CD4-positive, alpha-beta T cell treated with Interleukin-21 for 1 hour (primary cell): ENCODE data around the gene SYTL3.
"Not testable (repeated sequence)": the region's sequence is repeated elsewhere in the genome, so short reads cannot be mapped to it uniquely, and the experiment has no call there.

Source experiments
- DNase-seq: peaks from one replicate; pipeline ENCODE4 v3.0.0-alpha.2; 2020

Gene SYTL3

DNA sequence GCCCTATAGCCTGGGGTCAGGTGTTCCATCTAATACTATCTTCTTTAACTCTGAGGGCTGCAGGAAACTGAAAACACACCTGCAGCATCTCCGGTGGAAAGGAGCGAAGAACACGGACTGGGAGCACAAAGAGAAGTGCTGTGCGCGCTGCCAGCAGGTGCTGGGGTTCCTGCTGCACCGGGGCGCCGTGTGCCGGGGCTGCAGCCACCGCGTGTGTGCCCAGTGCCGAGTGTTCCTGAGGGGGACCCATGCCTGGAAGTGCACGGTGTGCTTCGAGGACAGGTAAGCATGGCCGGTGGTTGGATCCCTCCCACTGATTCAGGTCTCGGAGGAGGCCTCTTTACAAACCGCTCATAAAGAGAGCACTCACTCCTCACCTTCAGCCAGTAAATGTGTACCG is 15.5 kb downstream of the SYTL3 start:
- no peak for DNase-seq

DNA sequence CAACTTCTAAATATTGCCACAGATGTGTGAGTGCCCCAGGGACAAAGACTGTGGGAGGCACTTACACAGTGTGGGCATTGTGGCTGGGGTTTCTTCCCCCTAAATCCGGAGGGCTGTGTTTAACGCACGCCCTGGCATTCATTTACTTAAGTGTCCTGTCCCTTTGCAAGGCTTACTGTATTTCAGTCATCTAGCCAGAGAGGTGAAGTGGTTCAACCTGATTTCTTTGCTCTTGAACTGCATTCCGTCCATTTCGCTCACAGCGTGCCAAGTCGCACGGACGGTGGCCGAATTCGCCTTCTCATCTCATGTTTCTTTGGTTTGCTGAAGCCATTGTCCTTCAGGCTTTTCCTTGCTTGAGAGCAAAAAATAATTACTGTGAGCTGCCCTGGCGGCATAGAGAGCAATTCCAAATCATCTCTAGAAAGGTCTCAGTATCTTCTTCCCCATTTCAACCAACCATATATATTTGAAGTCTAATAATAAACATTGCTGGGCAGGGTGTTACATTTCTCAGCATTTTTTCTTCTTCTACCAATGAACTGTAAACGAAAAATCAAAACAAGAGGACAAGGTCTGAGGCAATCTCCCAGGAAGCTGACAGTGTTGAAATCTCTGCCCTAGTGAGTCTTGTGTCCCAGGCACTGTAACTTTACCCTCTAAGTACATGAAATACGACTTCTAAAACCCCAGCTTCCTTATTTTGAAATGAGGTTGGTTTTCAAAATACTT is 16.9 kb downstream of the SYTL3 start:
- no peak for DNase-seq

DNA sequence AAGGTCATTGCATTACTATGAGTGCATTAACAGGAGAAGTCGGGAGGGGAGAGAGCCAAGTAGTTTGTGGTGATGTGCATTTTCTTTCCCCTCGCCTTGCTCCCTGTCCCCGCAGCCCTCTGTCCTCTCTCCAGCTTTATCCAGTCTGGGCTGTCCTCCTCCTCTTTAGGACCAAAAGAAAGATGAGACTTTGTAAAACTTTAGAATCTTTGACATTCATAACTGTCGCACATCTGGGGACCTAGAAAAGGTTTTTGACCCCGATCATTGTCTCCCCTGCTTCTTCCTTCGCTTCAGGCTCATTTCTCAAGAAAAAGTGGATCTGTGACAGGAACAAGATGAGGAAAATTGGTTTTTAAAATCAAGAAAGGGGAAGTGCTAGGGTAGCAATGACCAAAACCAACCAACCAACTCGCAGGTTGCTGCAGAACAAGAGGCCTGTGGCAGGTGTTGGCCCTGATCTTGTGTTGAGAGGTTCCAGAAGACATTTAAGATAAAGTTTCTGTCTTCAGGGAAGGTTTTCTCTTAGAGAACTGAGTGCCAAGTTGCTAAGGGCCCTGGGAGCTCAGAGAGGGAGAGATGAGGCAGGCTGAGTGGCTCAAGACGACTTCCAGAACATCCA is 17.6 kb downstream of the SYTL3 start:
- no peak for DNase-seq

DNA sequence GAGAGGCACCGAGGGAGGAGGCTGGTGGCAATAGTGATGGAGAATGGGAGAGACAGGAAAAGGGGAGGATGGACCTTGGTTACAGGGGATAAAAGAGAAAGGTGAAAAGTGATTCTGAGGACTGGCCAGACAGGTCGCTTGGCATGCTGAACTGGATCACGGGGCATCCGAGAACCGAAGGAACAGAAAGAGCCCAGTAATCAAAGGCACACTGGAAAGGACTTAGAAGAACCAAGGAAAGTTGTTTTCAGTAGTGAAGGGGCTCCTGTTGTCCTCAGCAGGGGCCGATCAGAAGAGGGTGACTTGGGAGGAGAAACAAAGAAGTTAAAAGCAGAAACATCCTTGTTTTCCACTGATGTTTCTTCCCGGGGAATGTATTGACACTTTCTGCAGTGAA is 18.9 kb downstream of the SYTL3 start:
- no peak for DNase-seq

DNA sequence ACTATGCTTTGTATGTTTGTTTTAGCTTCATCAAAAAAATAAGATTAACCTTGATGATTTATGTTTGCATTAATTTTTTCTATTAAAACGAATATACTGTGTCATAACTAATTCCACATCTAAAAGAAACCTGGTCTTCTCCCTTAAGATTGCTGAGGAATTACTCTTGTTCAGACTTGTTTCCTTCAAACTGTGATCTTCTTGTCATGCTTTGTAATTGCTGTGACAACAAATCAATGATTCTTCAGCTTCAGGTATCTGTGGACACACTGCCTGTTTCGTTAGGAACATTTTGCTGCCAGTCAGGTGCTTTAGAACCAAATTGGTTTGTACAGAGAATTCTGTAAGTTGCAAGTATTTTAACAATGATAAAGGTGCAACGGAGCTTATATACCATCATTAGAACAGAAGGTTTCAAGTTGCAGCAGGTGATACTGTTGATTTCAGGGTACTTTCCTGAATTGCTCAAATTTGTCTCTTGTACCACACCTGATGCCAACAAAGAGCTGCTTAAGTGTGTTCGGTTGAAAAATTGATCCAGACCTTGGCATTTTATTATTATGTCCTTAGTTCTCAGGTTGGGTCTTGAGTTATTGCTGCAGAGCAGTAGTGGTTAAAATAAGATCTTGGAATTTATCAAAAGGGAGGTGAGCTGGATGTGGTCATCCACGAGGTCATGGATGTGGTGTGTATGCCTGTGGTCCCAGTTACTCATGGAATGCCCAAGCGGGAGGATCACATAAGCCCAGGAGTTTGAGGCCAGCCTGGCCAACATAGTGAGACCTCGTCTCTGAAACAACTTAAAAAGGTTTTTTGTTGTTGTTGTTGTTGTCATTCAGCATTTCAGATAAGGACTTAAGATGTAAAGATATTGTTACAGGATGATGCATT is 19.5 kb downstream of the SYTL3 start:
- DNase-seq, result no peak

DNA sequence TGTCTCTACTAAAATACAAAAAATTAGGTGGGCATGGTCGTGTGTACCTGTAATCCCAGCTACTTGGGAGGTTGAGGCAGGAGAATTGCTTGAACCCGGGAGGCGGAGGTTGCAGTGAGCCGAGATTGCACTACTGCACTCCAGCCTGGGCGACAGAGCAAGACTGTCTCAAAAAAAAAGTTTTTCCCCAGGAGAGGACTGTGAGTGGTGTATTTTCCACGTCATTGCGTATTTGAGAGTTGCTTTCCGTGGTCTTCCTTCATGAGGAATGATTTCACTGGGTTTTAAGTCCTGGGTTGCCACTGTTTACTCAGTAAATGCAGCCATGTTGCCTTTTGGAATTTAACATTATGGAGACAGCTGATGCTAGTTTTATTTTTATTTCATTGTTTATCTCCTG is 22.3 kb downstream of the SYTL3 start:
- not testable (repeated sequence) for DNase-seq

DNA sequence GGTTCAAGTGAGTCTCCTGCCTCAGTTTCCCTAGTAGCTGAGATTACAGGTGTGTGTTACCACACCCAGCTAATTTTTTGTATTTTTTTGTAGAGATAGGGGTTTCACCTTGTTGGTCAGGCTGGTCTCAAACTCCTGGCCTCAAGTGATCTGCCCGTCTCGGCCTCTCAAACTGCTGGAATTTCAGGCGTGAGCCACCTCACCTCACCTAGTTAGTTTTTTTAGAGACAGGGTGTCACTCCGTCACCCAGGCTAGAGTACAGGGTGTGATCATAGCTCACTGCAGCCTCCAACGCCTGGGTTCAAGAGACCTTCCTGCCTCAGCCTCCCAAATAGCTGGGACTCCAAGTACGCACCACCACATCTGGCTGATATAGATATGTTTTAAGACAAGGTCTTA is 22.9 kb downstream of the SYTL3 start:
- DNase-seq, result no peak

DNA sequence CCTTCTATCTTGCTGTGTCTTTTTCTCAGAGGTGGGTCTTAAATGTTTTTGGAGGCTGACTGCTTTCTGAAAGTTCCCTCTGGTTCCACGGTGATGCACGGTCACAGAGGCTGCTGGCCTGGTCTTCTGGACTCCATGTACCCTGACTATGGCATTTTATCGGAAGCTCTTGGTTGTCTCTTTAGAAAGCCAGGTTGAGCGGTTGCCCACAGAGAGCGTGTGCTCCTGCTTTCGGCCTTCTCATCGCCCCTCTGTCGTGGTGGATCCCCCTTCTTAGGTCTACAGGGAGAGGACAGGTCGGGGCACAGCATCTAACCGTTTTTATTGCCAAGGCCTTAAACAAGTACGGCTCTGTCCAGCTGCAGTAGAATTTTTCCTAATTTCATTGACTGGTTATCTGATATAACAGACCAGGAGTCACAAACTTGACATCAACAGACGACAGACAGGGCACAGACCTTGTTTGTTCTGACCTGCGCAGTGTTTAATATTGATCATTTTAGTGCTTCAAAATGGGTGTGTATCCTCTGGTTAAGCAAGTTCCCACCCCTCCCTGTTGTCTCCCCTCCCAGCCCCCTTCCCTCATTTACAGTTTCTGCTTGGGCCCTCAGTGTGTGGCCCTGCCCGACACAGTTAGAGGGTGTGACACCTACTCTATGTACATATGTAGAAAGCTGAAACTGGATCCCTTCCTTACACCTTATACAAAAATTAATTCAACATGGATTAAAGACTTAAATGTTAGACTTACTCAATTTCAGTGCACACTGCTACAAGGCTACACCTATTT is 24.7 kb downstream of the SYTL3 start:
- no peak for DNase-seq

DNA sequence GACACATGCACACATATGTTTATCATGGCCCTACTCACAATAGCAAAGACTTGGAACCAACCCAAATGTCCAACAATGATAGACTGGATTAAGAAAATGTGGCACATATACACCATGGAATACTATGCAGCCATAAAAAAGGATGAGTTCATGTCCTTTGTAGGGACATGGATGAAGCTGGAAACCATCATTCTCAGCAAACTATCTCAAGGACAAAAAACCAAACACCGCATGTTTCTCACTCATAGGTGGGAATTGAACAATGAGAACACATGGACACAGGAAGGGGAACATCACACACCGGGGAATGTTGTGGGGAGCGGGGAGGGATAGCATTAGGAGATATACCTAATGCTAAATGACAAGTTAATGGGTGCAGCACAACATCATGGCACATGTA is 27.2 kb downstream of the SYTL3 start:
- not testable (repeated sequence) for DNase-seq

DNA sequence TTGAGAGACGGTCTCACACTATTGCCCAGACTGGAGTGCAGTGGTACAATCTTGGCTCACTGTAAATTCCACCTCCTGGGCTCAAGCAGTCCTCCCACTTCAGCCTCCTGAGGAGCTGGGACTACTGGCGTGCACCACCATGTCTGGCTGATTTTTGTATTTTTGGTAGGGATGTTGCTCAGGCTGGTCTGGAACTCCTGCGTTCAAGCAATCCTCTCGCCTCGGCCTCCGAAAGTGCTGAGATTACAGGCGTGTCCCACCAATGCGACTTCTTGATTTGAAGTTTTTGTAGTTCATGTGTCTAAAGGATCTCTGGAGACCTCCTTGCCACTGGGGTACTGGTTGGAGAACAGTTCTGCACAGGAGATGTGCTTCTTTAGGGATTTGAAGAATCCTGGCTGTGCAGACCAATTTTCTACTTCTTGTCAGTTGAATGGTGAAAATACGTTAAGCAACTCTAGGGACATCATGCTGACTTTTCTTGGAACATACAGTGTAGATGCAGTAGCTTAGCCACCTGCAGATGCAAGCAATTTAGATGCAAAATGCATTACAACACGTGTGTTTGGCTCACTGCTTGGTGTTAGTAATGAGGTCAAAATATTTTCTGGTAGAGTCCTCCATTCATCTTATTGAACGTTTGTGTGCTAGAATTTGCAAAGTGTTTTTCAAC is 28.2 kb downstream of the SYTL3 start:
- DNase-seq, result no peak

DNA sequence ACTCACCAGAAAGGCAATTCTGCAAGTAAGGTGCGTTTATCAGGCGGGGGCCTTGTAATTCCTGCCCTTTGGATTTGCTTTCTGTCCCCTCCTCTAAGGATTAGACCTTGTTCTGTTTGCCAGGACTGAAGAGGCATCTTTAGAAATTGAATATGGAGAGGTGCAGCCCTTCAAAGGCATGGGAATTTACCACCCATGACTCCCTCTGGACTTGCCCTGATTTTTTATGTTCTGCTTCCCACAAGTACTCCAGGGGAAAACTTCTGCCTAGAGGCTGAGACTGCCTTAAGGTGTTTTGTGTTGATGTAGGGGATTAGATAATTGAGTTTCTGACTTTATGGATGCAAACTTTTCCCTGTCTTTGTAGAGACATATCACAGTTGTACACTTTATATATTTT is 30.2 kb downstream of the SYTL3 start:
- DNase-seq, result no peak

DNA sequence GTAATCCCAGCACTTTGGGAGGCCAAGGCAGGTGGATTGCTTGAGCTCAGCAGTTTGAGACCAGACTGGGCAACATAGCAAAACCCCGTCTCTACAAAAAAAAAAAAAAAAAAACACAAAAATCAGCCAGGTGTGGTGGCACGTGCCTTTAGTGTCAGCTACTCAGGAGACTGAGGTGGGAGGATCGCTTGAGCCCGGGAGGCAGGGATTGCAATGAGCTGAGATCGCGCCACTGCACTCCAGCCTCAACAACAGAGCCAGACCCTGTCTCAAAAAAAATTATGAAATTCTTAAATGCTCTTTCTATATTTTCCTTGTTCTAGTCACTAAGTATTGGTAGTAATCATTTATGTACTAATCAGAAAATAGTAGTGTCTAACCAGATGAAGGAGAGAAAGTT is 30.6 kb downstream of the SYTL3 start:
- no peak for DNase-seq

DNA sequence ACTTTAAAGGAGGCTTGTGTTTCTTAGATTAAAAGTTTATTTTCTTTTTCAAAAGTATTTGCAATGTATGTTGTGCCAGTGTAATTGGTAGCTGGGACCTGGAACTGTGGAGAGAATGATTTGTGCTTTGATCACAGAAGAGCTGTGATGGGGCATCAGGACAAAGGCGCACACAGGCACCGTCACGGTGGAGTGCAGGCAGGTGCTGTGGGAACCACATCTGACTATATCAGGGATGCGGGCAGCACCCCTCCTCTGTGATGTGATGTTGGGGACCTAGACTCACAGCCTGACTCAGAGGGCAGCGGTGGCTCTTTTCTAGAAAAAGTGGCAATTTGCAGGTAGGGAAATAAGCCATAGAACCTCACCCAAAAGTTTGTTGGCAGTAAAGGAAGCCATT is 34.5 kb downstream of the SYTL3 start:
- DNase-seq, result no peak

DNA sequence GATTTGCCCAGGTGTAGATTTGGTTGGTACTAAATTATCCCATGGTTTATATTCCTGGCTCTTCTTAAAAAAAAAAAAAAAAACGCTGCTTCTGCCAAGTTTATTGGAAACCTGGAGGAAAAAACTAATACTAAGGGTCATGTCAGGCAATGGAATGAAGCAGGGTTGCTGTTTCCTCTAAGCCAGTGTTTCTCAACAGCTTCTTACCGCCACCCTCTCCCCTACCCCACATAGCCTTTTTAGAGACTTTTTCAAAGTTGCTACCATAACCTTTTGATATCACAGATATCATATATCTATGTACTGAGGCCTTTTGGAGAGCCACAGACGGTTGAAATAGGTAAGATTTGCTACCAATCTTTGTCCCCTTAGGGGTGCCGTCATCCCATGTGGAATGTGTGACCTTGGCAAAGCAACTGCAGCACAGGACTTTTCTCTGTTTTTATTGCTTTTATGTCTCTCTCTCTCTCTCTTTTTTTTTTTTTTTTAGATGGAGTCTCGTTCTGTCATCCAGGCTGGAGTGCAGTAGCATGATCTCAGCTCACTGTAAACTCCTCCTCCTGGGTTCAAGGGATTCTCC is 35.0 kb downstream of the SYTL3 start:
- no peak for DNase-seq

DNA sequence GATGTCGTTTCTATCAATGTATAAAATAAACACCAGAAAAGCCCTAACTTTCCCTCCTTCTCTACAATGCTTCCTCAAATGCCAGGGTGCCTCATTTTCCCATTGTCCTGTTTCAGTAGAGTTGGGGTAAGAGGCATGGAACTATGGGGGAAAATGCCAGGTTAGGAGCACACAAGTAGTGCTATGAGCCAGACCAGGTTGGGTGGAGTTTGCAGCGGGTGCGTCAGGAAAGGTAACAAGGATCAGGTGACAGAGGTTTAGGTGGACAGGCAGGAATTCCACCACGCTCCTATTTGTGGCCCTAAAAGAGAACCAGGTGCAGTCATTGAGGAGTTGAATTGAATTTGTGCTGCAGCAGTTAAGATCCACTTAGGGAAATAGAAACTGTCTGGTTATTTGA is 36.5 kb downstream of the SYTL3 start:
- DNase-seq, result no peak

DNA sequence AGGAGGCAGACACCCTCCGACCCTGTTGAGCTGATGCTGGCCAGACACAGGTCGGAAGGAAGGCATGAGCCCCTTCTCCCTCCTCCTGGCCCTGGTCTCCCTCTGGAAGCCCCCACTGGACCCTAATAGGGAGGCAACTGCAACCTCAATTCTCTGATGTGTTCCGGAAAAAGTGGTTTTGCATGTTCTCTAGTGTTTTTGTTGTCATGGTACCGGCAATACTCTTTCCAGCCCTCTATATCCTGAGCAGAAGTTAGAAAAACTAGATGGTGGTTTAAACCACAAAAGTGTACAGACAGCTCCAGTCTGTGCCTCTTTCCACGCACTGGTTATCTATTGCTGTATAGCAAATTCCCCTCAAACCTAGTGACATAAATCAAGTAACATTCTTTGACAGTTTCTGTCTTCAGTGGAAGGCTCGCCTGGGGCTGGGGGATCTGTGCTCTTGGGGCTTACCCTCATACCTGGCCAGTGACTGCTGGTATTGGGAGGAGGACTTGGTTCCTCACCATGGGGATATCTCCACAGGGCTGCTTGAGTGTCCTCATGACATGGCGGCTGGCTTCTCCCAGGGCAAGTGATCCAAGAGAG is 37.0 kb downstream of the SYTL3 start:
- peak; percentile 86 for DNase-seq

DNA sequence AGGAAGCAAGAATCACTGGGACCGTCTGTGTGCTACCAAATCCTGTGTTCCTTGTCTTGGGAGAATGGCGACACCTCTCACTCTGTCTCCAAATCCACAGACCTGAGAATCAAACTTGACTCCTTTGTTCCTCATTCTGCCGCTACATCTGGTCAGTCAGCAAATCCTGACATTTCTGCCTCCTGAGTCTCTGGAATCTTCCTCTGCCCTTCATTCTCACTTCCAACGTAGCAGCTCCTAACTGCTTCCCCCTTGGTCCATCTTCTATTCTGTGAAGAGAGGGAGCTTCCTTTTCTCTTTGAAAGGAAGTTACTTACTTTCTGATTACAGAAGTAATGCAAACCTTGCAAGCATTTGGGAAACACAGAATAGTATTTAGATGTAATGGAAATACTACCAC is 37.7 kb downstream of the SYTL3 start:
- no peak for DNase-seq

DNA sequence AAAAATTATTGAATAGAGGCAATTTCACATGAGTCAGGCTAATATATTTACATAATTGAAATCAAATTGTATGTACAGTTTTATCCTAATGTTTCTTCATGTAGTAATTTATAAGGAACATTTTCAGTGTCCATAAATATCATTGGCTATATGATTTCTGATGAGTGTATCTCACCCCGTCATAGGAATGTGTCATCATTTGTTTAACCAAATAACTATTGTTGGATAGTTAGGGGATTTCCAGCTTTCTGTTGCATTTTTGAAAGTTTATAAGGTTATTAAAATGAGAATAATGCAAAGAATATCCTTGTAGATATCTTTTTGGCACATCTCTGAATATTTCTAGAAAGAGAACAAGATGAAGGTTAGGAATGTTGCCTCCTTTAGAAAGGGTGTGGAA is 39.0 kb downstream of the SYTL3 start:
- DNase-seq, result peak; percentile 31

DNA sequence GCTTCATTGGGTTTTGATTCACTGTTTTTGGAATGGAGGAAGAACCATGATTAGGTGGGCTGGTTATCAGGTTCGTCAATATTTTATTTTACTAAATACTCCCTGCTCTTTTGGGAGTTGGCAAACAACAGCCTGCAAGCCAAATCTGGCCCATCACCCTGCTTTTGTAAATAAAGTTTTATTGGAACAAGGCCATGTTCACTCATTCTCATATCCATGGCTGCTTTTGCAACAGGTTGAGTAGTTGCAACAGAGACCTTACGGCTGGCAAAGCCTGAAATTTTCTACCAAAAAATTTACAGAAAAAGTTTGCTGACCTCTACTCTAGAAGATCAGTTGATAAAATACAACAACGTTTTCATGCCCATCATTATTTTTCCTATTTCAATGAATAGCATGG is 45.1 kb downstream of the SYTL3 start:
- DNase-seq, result no peak

DNA sequence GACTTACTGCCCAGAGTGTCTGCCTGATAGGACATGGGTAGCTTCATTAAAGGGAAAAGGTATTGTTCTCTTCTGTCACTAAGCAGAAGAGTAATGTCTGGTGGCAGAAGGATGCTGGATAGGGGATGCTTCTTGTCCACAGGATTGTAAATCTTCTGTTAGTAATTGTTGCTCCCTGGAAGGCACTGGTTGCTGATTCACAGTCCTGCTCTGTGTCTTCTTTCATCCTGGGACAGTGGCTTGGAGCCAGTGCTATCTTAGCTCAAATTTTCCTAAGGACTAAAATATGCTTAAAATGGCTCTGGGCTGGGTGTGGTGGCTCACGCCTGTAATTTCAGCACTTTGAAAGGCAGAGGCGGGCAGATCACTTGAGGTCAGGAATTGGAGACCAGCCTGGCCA is 48.0 kb downstream of the SYTL3 start:
- no peak for DNase-seq

DNA sequence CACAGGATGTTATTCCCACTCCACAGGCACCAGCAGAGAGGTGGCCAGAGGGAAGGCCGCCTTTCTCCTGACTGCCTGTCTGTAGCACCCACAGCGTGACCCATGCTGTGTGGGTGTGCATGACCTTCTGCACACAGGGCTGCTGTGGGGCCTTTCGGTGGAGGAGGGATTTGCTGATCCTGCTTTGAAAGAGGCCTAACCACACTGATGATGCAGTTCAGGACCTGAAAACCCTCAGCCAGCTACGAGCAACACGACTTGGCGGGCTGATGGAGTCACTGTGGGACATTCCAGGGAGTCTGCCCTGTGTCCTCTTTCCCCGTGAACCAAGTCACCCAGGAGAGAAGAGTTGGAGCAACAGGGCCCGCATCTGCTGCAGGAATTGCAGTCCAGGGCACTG is 49.1 kb downstream of the SYTL3 start:
- DNase-seq, result no peak

DNA sequence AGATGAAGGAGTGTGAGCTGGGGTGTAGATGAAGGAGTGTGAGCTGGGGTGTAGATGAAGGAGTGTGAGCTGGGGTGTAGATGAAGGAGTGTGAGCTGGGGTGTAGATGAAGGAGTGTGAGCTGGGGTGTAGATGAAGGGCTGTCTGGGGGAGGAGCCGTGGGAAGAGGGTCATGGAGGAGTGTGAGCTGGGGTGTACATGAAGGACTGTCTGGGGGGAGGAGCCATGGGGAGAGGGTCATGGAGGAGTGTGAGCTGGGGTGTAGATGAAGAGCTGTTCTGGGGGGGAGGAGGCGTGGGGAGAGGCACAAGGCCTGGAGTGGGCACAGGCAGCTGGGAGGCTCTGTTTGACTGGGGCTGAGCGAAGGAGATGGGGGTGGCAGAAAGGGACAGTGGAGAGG is 51.4 kb downstream of the SYTL3 start:
- not testable (repeated sequence) for DNase-seq
